HG03280 (cell line): ENCODE results near the gene ZNF584.

ENCODE experiments used
- ATAC-seq: cut with Tn5 transposase; IDR thresholded peaks from one replicate; pipeline ENCODE4 v1.9.1; 2021; ENCODE audit warnings: mild to moderate bottlenecking, moderate library complexity; ENCODE audit not compliant: unreplicated experiment

Gene ZNF584

DNA sequence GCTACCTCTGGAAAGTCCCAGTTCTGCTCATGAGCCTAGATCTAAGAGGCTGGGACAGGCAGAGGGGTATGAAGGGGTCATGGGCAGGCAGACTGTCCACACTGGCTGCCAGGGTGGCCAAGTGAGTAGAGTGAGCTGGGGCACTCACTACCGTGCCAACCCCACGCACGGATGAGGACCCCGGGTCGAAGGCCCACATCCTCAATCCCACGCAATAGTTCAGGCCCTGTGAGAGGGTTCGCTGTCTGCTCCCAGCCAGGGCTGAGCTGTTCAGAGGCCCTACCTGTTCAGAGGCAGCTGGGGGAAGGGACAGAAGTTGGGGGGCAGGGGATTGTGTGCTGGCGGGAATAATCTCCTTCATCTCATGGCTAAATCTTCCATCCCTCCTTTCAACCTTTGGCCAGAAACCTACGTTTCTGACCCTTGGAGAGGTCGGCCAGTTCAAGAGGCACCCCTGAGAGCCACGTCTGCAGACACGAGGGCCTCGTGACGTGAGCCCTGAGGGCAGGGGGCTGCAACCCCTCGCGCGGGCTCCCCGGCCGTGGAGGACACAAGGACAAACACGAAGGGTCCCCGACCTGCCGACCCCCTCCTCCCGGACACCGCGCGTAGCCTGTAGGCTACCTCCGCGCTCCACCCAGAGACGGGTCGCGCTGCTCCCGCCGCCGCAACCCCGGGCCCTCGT is 22.4 kb upstream of the ZNF584 start:
- peak; percentile 5 for ATAC-seq

DNA sequence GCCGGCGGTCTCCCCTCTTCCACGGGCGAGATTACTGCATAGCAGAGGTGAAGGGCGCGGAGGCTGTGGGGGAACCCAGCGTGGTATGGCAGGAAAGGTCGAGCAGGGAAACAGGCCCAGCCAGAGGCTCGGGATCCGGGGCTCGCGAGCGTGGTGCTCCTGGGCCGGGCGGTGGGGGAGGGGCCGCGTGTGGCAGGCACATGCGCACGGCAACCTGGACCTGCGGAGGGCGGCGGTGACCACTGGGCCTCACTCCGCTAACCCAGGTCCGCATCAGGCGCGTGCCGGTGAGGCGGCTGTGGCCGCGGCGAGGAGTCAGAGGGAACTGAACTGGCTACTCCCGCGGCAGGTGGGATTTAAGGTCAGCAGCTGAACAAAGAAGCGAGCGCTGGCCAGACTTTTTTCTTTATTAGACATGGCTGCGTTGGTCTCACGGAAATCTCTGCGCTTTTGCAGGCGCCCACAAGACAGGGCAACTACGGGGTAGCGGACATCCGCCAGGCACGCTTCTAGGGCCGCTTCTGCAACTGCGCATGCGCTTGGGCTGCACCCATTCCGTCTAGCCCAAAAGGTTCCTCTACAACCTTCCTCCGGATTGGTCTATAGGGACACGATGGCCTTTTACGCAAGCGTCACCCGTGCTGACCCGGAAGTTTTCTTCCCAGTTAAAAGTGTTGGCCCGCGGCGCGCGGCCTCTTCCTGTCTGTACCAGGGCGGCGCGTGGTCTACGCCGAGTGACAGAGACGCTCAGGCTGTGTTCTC is 21.7 kb upstream of the ZNF584 start, which contains the start of gene RPS5:
Gene RPS5, plus strand, starts transcription at position 694 of the 762 bp plus-strand sequence. CDS start 869 bp downstream, outside the sequence.
- ATAC-seq: peak; percentile 93

DNA sequence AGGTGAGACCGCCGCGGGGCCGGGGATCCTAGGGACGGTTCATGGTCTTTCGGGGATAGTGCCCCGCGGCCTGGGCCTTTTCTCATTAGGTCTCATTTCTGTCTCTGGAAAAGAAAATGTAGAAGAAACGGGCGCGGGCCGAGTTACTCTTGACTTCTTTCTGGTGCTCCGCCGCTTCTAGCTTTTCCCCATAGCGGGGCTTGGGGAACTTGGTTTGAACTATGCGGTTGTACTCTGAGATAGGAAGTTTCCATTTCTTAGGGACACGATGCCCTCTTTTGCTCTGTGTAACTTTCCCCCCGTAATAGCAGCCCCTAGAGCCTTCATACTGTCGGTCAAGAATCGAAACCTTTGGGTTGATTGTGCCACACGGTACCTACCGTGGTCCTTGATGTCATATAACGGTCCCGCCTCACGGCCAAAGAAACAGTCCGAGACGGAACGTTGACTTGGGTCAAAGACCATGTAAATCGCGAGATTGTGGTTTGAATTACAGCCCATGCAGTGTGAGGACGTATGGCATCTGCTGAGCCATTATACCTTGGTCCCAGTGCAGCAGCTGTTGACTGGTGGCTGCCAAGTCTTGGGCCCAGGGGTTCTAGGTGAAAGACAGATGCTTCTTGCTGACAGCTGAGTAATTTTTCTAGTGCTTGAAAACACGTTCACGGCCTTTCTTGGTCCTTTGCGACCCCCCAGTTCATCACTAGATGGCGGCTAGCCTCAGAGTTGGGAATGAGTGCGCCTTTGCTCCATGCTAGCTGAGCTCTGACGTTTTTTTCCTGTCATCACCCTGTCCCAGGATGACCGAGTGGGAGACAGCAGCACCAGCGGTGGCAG is 20.9 kb upstream of the ZNF584 start:
- no peak for ATAC-seq

DNA sequence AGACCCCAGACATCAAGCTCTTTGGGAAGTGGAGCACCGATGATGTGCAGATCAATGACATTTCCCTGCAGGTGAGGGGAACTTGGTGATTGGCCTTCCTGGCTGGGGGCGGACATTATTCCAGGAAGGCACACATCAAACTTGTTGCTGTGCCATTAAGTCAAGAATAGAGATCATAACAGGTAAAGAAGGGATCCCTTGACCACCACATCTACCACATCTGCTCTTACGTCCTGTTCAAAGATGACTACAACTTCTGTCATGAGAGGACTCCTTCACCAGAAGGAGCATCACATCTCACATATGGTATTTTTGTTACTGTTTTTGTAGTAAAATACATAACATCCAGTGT is 20.3 kb upstream of the ZNF584 start:
- no peak for ATAC-seq

DNA sequence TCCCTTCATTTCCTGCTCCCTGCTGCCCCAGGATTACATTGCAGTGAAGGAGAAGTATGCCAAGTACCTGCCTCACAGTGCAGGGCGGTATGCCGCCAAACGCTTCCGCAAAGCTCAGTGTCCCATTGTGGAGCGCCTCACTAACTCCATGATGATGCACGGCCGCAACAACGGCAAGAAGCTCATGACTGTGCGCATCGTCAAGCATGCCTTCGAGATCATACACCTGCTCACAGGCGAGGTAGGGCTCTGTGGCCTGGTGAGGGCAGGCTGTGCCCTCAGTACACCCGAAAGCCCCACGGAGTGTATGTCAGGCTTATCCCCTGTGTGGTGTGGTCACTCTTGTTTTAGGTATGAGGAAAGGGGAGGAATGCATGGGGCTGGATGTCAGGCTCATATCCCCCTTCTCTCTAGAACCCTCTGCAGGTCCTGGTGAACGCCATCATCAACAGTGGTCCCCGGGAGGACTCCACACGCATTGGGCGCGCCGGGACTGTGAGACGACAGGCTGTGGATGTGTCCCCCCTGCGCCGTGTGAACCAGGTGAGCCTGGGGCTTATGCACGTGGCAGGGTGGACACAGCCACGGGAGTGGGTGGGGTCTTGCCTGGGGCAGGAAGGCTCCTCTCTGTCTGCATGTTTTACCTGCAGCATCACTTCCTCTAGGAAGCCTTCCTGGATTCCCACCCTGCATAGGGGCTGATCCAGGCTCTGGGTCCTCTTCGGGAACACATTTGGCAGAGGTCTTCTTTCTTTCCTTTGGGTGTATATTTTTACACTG is 15.3 kb upstream of the ZNF584 start:
- no peak for ATAC-seq

DNA sequence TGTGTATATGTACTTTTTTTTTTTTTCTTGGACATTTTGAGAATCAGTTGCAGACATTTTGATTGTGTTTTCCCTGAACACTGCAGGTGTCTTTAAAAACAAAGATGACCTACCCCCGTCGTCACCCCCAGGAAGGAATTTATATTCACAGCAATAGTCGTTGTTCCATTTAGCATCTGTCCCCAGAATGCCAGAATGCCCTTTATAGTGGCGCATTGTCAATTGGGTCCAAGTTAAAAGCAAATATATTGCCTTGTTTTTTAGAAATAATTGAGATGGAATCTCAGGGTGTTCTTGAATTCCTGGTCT is 14.8 kb upstream of the ZNF584 start:
- no peak for ATAC-seq

DNA sequence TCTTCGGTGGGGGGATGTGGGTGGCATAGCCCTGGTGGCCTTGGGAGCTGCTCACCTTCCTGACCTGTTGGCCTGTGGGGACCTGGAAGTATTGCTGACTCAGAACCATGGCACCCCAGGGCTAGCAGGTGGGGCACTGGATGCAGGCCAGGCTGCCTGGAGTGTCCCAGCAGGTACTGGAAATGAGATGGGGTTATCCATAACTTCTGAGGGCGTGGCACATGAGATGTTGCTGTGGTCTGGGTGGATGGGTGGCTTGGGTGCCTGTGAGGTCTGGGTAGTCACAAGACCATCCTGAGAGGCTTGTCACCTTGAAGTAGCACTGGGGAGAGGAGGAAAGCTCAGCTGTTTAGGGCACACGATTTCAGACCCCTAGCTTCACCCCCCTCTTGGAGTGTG is 13.6 kb upstream of the ZNF584 start:
- ATAC-seq: no peak

DNA sequence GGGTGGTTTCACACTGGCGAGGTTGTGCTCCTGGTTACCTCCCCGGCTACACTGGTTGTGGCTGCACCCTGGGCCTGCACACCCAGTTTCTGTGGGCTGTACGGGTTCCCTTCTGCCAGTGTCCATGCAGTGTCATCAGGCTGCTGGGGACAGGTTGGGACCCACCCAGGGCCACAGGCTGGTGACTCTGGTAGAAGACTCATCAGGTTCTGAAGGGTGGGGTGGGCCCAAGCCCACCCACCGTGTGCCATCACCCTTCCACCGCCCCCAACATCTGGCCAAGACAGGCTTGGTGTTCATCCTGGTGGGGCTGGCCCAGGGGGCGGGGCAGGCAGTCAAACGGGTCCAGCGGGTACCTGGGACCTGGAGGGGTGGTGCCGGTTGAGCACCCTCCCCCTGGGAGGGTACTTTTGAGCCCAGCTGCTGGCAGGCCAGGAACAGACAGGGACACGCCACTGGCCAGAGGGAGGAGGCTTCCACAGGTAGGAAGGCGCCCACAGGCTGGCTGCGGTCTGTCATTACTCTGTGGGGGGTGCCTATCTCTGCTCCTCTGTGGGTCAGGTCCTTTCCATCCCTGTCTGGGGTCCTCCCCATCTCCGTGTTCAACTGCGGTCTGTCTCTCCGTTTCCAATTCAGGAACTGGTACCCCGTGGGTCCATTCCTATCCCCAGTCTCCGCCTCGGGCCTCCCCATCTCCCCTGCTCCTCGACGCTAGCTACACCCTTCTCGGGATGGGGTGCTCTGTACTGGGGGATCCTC is 13.1 kb upstream of the ZNF584 start, which contains the start of gene RNF225:
Gene RNF225, plus strand, starts transcription at position 437 of the 759 bp plus-strand sequence. CDS start 434 bp downstream, outside the sequence.
- ATAC-seq: no peak

DNA sequence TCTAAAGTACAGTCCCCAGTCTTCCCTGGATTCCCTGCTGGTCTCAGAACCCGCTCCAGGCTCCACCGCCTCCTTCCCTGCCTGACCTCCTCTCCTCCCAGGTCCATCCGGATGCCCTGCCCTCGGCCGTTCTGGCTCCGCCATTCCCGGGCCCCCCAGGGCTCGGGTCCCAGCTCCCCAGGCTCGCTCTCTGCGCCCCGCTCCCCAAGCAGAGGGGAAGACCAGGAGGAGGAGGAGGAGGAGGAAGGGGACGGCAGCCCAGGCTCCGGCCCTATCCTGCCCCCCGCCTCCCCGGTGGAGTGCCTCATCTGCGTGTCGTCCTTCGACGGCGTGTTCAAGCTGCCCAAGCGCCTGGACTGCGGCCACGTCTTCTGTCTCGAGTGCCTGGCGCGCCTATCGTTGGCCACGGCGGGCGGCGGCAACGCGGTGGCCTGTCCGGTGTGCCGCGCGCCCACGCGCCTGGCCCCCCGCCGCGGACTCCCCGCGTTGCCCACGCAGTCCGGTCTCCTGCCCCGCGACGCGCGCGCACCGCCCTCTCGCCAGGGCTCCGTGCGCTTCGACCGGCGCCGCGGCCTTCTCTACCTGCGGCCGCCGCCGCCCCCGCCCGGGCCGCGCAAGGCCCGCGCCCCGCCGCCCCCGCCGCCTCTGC is 12.3 kb upstream of the ZNF584 start:
- ATAC-seq: no peak

DNA sequence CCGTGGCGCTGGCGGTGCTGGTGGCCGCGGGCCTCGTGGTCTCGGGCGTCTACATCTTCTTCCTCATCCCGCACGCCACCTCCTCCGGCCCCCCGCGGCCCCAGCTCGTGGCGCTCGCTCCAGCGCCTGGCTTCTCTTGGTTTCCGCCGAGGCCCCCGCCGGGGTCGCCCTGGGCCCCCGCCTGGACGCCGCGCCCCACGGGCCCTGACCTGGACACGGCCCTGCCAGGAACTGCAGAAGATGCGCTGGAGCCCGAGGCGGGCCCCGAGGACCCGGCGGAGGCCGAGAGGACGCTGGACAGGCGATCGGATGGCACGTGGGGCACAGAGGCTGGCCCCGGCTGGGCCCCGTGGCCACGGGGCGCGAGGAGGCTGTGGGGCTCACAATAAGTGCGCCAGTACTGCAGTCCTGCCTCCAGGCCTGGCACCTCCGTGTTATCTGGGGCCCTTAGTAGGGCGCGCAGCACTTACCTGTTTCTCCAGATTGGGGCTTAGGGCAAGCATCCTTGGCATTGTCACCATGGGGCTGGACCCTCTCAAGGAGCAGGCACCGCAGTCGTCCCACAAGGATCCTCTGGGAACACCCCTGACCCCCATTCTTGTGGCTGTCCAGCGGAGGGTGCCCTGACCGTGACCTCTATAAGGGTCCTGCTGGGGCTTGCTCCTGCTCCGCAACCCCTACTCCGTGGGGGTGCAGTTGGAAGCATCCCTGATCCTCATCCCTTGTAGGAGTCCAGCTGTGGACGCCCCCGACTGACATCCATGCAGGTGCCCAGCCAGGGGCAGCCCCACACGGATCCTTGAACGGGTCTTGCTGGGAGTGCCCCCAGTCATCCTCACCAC is 11.5 kb upstream of the ZNF584 start:
- ATAC-seq: no peak

DNA sequence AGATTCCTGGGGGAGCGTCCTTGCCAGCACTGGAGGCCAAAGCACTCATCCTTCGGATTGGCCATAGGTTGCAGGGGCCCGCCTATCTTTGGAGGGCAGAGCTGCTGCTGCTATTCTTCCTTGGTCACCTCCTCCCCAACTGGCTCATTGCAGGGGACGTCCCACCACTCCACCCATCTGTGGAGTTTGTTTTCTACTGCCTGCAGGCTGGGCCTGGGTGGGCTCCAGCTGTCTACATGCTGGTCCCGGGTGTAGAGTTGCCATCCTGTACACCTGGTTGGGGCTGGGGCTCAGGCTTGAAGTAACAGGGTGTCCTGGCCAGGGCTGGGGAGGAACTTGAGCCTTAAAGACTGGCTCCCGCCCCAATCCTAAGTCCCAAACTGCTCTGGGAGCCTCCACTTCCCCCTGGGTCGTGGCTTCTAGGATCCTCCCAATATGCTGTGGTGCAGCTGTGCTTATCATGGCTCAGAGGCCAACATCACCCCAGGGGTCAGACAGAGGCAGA is 10.9 kb upstream of the ZNF584 start:
- no peak for ATAC-seq

DNA sequence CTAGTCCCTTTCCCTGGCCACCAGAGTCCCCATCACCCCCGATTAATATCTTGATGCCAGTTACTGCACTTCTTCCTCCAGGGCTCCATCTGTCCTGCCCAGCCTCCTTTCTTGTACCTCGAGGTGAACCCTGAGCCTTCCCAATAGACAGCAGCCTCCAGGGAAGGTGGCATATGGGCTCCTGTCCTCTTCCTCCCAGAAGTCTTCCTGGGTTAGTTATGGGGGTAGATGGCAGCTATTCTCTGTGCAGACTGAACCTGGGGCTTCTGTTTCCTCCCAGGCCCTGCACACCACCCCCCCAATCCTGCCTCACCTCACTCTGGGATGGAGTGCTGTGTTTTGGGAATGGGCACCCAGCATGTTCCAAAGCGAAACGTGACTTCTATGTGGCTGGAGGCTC is 10.4 kb upstream of the ZNF584 start:
- ATAC-seq: no peak

DNA sequence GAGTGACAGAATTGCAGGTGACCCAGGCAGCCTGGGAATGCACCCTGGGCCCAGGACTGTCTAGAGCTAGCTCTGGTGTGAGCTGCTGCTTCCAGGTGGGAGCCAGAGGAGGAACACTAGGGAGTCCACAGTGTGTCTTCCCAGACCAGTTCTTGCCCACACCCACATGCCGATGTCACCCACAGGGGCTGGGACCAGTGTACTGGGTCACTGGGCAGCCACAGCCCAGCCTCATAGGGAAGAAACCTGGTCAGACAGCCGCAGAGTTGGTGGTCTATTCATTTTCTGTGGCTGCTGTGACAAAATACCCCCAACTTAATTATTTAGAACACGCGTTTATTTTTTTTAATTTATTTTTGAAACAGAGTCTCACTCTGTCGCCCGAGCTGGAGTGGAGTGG is 9.9 kb upstream of the ZNF584 start:
- ATAC-seq: no peak

DNA sequence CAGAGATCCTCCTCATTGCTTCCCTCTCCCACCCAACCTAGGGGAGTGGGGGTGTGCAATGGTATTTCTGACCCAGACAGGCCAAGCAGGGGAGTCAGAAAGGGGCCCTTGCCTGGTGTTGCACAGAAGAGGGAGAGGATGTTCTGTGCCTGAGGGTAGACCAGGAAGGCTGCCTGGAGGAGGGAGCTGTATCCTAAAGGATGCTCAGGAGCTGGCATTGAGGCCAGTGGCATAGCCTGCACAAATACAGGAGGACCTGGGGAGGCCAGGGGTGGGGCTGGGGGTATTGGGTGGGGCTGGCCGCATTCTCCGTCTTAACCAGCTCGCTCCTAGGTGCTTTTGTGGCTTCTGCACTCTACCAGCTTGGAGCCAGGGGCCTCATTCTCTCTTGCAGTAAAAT is 8.5 kb upstream of the ZNF584 start:
- ATAC-seq: no peak

DNA sequence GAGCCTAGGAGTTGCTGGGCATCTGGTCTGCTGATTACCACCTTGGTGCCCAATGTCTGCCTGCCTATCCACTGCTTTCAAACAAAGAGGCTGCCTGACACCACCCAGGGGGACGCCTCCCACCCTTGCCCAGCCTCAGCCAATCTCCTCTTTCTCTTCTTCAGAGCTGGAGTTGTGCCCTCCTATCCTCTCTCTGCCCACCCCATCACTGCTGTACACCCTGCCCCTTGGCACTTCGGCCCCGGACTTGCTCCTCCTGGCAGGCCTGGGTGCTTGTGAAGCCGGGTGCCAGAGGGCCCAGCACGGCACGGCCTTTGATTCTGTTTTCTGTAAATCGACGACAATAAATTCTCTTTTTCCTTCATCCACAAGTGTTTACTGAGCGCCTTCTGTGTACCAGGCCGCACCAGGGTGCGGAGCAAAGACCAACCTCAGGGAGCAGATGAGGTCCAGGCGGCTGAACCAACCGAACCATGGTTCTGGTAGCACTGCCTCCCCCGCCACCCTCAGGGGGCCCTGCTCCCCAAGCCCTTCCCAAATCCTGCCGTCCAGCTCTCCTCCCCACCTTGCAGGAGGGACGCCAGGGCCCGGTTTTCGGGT is 8.0 kb upstream of the ZNF584 start:
- ATAC-seq: no peak

DNA sequence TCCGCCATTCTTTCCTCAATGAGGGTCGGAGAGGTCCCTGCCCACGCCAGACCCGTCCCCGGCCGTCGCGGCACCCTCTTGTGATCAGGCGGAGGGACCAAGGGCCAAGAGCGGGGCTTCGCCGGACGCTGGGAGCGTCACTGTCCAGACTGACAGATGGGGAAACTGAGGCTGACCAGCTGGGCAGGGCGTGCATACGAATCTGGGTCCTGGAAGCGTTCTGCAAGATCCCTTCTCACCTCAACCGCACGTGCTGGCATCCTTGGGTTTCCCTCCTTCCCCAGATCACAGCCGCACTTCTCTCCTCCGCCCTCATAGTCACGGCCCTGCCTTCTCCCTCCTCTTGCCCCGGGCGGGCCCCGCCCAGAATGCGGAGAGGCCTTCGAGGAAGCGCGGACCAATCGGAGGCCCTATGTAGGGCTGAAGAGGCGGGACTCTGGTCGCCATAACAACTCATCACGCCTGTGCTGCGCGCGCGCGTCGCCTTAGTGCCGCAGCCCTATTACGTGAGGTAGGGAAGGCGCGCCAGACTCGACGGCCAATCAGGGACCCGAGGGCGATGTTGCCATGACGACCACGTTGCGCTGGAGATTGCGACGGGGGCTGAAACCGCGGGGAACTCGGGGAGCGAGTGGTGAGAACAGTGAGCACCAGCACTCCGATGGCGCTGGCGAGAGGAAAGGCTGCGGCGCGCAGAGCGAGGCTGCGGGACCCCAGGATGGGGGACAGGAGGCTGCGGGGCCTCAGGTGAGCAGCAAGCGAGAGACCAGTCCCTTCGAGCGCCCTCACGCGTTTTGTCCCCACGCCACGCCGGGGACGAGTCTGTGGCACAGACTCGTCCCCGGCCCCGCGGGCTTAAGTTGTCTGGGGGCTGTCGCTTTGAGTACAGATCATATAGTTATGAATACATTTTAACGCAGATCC is 7.3 kb upstream of the ZNF584 start:
- peak; percentile 97 for ATAC-seq

DNA sequence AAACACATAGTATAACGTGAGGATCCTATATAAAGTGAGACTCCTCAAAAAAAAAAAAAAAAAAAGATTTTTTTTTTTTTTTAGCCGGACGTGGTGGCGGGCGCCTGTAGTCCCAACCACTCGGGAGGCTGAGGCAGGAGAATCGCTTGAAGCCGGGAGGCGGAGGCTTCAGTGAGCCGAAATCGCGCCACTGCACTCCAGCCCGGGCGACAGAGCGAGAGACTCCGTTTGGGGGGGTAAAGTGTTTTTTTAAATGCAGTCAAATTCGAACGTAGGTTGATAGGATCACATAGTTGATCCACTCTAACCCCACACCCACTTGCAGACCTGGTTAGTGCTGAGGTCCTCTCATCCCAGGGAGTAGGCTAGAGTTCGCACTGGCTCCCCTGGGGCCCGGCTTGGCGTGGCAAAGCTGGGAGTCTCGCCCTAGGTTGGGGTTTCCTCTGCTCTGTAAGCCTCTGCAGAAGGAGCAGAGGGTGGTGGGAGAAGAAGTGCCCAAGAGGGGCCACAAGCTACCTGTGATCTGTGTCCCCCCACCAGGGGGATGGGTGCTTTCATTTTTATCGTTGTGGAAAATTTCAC is 6.5 kb upstream of the ZNF584 start:
- ATAC-seq: no peak
